ENCODE measurements around the gene ENOX1. TPM values are rescaled to one million over a fixed set of nuclear protein-coding genes. Genes with fewer than 3 reads are reported as not detected.
A peak's percentile ranks its signal among the peaks of the same experiment; 100 is the strongest.

Gene ENOX1
- total RNA-seq, 2 donors from 2014 or later = 0.22 to 1.4 TPM

- H3K36me3 ChIP-seq = no peaks in the 10 kb centered on the region
- H3K27ac ChIP-seq = no peak overlapping the region
- intact Hi-C loops (cut with DNase I) = no loop called here
- peaks cover 11% of the 10 kb centered on the region for H3K4me1 ChIP-seq
- no peak for DNase-seq
- no peaks in the 10 kb centered on the region for H3K27me3 ChIP-seq
- TF ChIP-seq CTCF (IDR thresholded peaks at IDR 0.05) = no peak
- H3K9ac ChIP-seq (ENCODE audit: low read depth in 2 of 2, low read length in 2 of 2) = no peak overlapping the region
- H3K9me3 ChIP-seq = no peaks in the 10 kb centered on the region
- no peak overlapping the region for H3K4me3 ChIP-seq
These were observed 123.2 kb downstream of the ENOX1 start for GRCh38 chr13:43663474-43664090.

GRCh38 chr13:43662976-43663375 is 123.8 kb downstream of the ENOX1 start:
- no peak for TF ChIP-seq CTCF (IDR thresholded peaks at IDR 0.05)
- peak; percentile 27 for DNase-seq
- Histone ChIP-seq H3K4me3 (no peak overlapping the region), H3K9ac (ENCODE audit: low read depth in 2 of 2, low read length in 2 of 2) (no peak overlapping the region), H3K27ac (no peak overlapping the region), H3K36me3 (no peaks in the 10 kb centered on the region), H3K4me1 (peaks cover 11% of the 10 kb centered on the region), H3K9me3 (no peaks in the 10 kb centered on the region), H3K27me3 (no peaks in the 10 kb centered on the region)
- intact Hi-C loops (cut with DNase I) = no loop called here

- no peak for TF ChIP-seq CTCF (IDR thresholded peaks at IDR 0.05)
- Histone ChIP-seq H3K27ac (no peak overlapping the region), H3K9ac (ENCODE audit: low read depth in 2 of 2, low read length in 2 of 2) (no peak overlapping the region), H3K36me3 (no peaks in the 10 kb centered on the region), H3K9me3 (no peaks in the 10 kb centered on the region), H3K4me3 (no peak overlapping the region), H3K27me3 (no peaks in the 10 kb centered on the region), H3K4me1 (peaks cover 11% of the 10 kb centered on the region)
- DNase-seq = no peak
- intact Hi-C loops (cut with DNase I) = no loop called here
These were observed 125.5 kb downstream of the ENOX1 start for GRCh38 chr13:43661161-43661830.

GRCh38 chr13:43657485-43657884 is 129.3 kb downstream of the ENOX1 start:
- no peak overlapping the region for H3K27ac ChIP-seq
- H3K9me3 ChIP-seq = no peaks in the 10 kb centered on the region
- DNase-seq = no peak
- H3K27me3 ChIP-seq = no peaks in the 10 kb centered on the region
- no peak overlapping the region for H3K9ac ChIP-seq (ENCODE audit: low read depth in 2 of 2, low read length in 2 of 2)
- no peaks in the 10 kb centered on the region for H3K36me3 ChIP-seq
- TF ChIP-seq CTCF (IDR thresholded peaks at IDR 0.05) = no peak
- no peaks in the 10 kb centered on the region for H3K4me1 ChIP-seq
- H3K4me3 ChIP-seq = no peak overlapping the region
- intact Hi-C loops (cut with DNase I) = no loop called here

- no peak for TF ChIP-seq CTCF (IDR thresholded peaks at IDR 0.05)
- Histone ChIP-seq H3K9me3 (no peaks in the 10 kb centered on the region), H3K4me3 (no peak overlapping the region), H3K36me3 (no peaks in the 10 kb centered on the region), H3K27me3 (no peaks in the 10 kb centered on the region), H3K27ac (no peak overlapping the region), H3K4me1 (no peaks in the 10 kb centered on the region), H3K9ac (ENCODE audit: low read depth in 2 of 2, low read length in 2 of 2) (no peak overlapping the region)
- no peak for DNase-seq
- intact Hi-C loops (cut with DNase I) = no loop called here
These were observed 132.8 kb downstream of the ENOX1 start for GRCh38 chr13:43653980-43654379.

Measured in colonic mucosa (tissue), 4 donors.